GM18868 (cell line): Measurements from ENCODE around the gene FMNL2.
A peak's percentile ranks its signal among the peaks of the same experiment; 100 is the strongest.

Experiments
- ATAC-seq: cut with Tn5 transposase; IDR thresholded peaks from one replicate; pipeline ENCODE4 v1.9.1; 2021; ENCODE audit warnings: mild to moderate bottlenecking, moderate library complexity; ENCODE audit not compliant: unreplicated experiment

The FMNL2 gene

GRCh38 chr2:152548111-152548875 is 213.3 kb downstream of the FMNL2 start:
- ATAC-seq = no peak

DNA sequence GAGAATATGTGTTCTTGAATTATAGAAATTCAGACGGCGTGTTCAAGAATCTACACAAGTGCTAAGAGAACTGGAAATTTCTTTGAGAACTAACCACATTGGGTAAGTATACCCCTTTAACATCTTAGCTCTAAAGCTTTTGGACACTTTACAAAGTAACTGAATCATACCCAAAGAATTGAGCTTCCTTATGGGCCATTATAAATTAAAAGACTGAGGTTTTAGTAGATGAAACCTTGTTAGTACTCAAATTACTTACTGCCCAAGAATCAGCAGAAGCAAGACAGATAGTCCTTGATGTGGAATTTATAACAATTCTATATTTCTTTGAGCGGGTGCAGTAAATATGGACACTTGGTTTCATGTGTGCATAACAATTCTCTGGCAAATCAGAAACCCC is 214.0 kb downstream of the FMNL2 start:
- no peak for ATAC-seq

GRCh38 chr2:152549423-152549822 is 214.4 kb downstream of the FMNL2 start:
- ATAC-seq = no peak

DNA sequence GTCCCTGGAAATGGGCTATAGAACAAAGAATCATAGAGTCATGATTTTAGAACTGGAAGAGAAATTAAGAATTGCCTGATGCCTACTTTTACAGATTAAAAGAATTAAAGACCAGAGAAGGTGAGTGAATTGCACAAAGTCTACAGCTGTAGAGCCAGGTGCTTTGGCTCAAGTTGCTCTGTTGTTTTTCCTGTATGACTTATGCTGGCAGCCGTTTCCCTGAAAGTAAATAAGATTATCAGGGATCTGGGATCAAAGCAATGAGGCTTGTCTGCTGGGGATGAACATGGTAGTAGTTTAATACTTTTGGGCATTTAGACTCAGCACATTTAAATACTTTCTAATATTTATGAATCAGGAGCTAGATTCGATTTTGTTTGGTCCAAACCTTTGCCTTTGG is 215.4 kb downstream of the FMNL2 start:
- no peak for ATAC-seq

DNA sequence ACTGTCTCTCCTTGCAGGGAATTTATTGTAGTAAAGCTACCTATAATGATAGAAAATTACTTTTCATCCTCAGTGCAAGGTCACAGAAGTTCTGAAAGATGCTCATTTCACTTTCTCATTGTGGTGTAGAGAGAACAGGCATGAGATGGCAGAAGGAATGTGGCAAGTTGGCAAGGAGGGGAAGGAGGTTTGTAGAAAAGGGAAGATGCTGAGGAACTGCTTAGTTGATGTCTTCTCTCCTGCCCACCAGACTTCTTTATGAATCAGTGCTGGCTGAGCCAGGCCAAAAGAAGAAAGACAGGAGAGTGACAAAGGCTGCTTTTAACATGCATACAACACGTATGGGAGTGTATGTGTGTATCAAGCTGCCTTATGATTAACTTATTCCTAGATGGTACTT is 217.9 kb downstream of the FMNL2 start:
- no peak for ATAC-seq

GRCh38 chr2:152553518-152553917 is 218.5 kb downstream of the FMNL2 start:
- ATAC-seq = no peak

- ATAC-seq = peak; percentile 50
Measured at GRCh38 chr2:152555048-152555447, 220.1 kb downstream of the FMNL2 start.

DNA sequence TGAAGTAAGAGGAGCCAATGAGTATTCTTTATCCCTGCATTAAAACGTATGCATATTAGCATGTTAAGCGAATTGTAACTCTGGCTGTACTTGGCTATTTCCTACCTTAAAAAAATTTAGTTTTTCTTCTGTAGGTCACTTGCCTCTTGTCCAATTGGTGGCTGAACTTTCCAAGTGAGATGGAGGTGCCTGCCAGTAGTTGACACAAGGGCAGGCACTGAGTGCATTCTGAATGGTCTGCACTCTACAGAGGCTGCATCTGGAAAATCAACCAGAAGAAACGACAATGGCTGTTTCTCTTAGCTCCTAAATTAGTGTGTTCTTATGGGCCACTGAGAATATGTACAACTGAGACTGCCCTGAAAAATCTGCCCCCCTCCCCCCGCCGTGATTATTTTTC is 221.5 kb downstream of the FMNL2 start:
- no peak for ATAC-seq

GRCh38 chr2:152557273-152557888 is 222.4 kb downstream of the FMNL2 start:
- no peak for ATAC-seq

DNA sequence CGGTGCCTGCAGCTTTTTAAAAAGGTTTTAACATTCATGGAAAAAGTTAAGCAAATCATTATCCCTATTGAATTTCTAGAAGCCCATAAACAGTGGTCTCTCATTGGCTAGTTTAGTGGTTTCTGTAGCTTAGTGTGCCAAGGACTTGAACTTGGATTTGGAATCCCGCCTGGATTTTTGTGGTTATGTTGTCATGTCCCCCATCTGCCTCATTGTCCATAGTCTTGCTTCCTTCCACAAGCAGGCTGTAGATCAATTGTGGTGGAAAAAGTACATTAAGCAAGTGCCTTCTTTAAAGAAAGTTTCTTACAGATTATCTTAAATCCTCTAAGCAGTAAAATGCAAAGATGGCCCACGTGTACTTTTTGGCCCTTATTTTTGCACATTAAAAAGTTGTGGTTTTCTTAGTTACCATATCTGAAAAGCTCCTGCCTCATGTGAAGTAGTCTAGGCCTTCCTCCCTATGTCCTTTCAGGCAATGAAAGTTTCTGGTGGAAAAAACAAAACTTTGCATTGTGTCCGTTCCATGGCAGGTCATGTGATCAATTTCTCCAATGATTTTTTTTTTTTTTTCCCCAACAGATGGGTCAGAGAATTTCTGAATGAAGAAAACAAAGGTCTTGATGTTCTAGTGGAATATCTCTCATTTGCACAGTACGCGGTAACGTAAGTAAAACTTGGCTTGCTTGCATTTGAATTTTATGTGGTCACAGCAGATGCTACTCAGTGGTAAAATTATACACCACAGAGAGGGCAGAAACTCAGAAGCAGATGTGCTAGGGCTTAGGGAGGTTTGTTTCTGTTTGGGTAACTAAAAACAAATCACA is 223.4 kb downstream of the FMNL2 start:
- peak; percentile 34 for ATAC-seq

GRCh38 chr2:152559008-152559407 is 224.0 kb downstream of the FMNL2 start:
- no peak for ATAC-seq

DNA sequence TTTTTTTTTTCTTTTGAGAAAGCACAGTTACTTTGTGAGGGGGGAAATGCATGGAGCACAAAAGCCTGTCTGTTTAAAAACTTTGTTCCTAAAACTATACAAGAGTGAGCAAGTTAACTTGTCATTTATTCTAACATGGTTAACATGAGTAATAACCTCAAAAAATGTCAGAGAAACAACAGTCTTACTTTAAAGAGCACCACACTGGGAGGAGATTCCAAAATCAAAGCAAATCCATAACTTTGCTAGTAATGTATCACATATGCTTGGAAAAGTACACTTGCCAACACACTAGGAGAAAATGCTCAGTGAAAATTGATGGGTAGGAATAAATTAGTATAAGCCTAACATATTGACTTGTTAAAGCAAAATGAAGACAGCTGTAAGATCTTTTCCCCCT is 225.2 kb downstream of the FMNL2 start:
- ATAC-seq = no peak

DNA sequence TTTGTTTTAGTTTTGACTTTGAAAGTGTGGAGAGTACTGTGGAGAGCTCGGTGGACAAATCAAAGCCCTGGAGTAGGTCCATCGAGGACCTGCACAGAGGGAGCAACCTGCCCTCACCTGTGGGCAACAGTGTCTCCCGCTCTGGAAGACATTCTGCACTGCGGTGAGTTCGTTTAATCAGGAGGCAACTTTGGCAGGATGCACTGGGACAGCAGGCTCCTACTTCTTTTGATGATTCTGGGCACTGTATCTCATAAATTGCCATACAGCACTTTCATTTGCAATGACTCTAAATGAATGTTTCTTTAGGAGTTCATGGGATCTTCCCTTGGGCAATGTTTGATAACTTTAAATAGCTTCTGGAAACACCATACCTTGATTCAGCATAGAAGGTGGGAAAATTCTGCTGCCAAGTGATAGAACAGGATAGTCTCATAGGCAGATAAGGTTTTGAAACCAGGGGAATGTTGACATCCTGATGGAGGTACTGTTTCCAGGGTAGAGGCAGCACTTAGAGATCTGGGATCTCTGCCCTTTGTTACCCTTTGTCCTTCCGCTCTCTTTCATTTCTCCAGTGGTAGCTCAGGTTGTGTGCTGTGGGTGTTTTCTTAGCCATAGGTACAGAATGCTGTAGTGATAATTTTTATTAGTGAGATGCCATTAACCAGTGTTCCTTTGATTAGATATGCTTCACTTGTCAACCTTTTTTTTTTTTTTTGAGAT is 226.1 kb downstream of the FMNL2 start:
- ATAC-seq = no peak

DNA sequence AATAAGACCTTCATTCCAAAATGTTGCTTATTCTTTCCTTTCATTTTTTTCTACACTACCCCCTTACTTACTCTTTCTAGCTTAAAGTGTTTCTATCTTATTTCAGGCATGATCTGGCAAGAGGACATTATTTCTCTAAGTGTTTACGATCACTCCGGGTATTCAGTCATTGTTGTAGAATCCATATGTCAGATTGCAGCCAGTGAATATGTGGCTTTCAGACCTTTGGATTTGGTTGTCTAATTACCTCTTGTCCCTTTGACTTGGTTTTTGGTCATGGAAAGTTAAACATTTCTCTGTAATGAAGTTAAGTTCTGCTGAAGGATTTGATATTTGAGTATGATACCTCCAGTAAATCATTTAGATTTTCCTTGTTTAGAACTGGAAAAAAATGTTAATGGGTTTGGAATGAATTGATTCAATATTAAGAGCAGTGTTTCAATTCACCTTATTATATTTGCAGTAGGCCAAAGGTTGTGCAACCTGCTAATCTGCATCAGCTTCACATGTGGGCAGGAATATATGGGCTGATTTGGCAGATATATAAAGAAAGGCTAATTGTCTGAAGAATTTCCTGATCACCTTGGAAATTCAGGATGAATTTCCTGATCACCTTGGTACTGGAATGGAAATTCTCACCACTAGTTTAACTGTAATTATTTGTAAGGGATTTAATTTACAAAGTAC is 227.4 kb downstream of the FMNL2 start:
- no peak for ATAC-seq

GRCh38 chr2:152563764-152564163 is 228.8 kb downstream of the FMNL2 start:
- no peak for ATAC-seq

GRCh38 chr2:152564754-152565551 is 230.0 kb downstream of the FMNL2 start:
- peak; percentile 88 for ATAC-seq

- peak; percentile 80 for ATAC-seq
Measured at GRCh38 chr2:152565884-152566727, 231.1 kb downstream of the FMNL2 start.

DNA sequence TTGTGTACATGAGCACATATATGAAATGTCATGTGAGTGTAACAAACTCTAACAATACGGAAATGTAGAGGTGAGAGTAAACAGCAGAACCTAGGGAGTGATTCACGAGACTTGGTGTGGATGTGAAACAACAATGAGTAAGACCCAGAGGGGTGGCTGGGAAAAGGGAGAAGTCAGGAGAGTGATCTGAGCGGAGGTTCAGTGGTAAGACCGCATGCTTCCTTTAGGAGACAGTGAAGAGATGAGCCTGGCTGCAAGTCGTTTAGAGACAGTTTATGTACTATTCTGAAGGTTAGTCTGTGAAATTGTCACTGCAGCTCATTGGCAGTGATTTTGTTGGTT is 231.7 kb downstream of the FMNL2 start:
- ATAC-seq = peak; percentile 32

GRCh38 chr2:152568531-152568930 is 233.6 kb downstream of the FMNL2 start:
- no peak for ATAC-seq
